Parathyroid adenoma (tissue), 2 donors: ENCODE data around the gene ADGRV1.

Experiments used
- H2AFZ ChIP-seq: fragments of 300-600 bp; sonication (generic); one replicate; pipeline ENCODE4 v1.7.0; 2017; ENCODE audit warnings: antibody characterized with exemption, mild to moderate bottlenecking
- H3K27ac ChIP-seq: fragments of 300-600 bp; sonication (generic); one replicate; pipeline ENCODE4 v1.7.0; 2017
- H3K27me3 ChIP-seq: fragments of 300-600 bp; sonication (generic); one replicate; pipeline ENCODE4 v1.7.0; 2017; ENCODE audit warnings: low read length; ENCODE audit not compliant: control insufficient read depth, insufficient read depth
- H3K36me3 ChIP-seq: fragments of 300-600 bp; sonication (generic); one replicate; pipeline ENCODE4 v1.7.0; 2017; ENCODE audit warnings: low read length; ENCODE audit not compliant: control insufficient read depth, insufficient read depth
- H3K4me1 ChIP-seq: fragments of 300-600 bp; sonication (generic); one replicate; pipeline ENCODE4 v1.7.0; 2017; ENCODE audit warnings: control low read depth
- H3K4me2 ChIP-seq: fragments of 300-600 bp; sonication (generic); one replicate; pipeline ENCODE4 v1.7.0; 2017; ENCODE audit warnings: low read length
- H3K4me3 ChIP-seq: fragments of 300-600 bp; sonication (generic); one replicate; pipeline ENCODE4 v1.7.0; 2017; ENCODE audit warnings: low read depth, low read length
- H3K79me2 ChIP-seq: fragments of 300-600 bp; sonication (generic); one replicate; pipeline ENCODE4 v1.7.0; 2017; ENCODE audit warnings: control low read depth
- H3K9ac ChIP-seq: fragments of 300-600 bp; sonication (generic); one replicate; pipeline ENCODE4 v1.7.0; 2017; ENCODE audit warnings: mild to moderate bottlenecking
- H3K9me3 ChIP-seq: fragments of 300-600 bp; sonication (generic); one replicate; pipeline ENCODE4 v1.7.0; 2017; ENCODE audit warnings: low read length; ENCODE audit not compliant: control insufficient read depth
- CTCF ChIP-seq: fragments of 300-600 bp; sonication (generic); IDR thresholded peaks from one replicate; pipeline ENCODE4 v1.7.0; 2017; ENCODE audit warnings: antibody characterized with exemption, mild to moderate bottlenecking
- donor health status: primary hyperparathyroidism.

Gene ADGRV1

GRCh38 chr5:91016954-91017700, 458.5 kb downstream of the ADGRV1 start:
- H3K9me3 ChIP-seq = no peaks in the 10 kb centered on the region
- H3K4me2 ChIP-seq = no peak overlapping the region
- no peaks in the 10 kb centered on the region for H3K79me2 ChIP-seq
- no peak overlapping the region for H2AFZ ChIP-seq
- TF ChIP-seq CTCF = no peak
- H3K4me1 ChIP-seq = no peaks in the 10 kb centered on the region
- H3K36me3 ChIP-seq = no peaks in the 10 kb centered on the region
- no peak overlapping the region for H3K9ac ChIP-seq
- H3K27ac ChIP-seq = no peak overlapping the region
- no peak overlapping the region for H3K4me3 ChIP-seq
- H3K27me3 ChIP-seq = no peaks in the 10 kb centered on the region

- Histone ChIP-seq H2AFZ (no peak overlapping the region), H3K4me1 (no peaks in the 10 kb centered on the region), H3K79me2 (no peaks in the 10 kb centered on the region), H3K36me3 (no peaks in the 10 kb centered on the region), H3K9ac (no peak overlapping the region), H3K9me3 (no peaks in the 10 kb centered on the region), H3K27ac (no peak overlapping the region), H3K27me3 (no peaks in the 10 kb centered on the region), H3K4me3 (no peak overlapping the region), H3K4me2 (no peak overlapping the region)
- TF ChIP-seq CTCF = no peak
These were observed 459.6 kb downstream of the ADGRV1 start for GRCh38 chr5:91018200-91018599.

- Histone ChIP-seq H3K79me2 (no peaks in the 10 kb centered on the region), H3K9ac (no peak overlapping the region), H3K4me3 (no peak overlapping the region), H3K27me3 (no peaks in the 10 kb centered on the region), H3K9me3 (no peaks in the 10 kb centered on the region), H3K36me3 (no peaks in the 10 kb centered on the region), H2AFZ (no peak overlapping the region), H3K27ac (no peak overlapping the region), H3K4me2 (no peak overlapping the region), H3K4me1 (no peaks in the 10 kb centered on the region)
- TF ChIP-seq CTCF = no peak
These were observed 460.2 kb downstream of the ADGRV1 start for GRCh38 chr5:91018712-91019371.

GRCh38 chr5:91020065-91020800, 461.6 kb downstream of the ADGRV1 start:
- Histone ChIP-seq H3K4me2 (no peak overlapping the region), H3K9ac (no peak overlapping the region), H3K79me2 (no peaks in the 10 kb centered on the region), H2AFZ (no peak overlapping the region), H3K27ac (no peak overlapping the region), H3K4me1 (no peaks in the 10 kb centered on the region), H3K36me3 (no peaks in the 10 kb centered on the region), H3K4me3 (no peak overlapping the region), H3K9me3 (no peaks in the 10 kb centered on the region), H3K27me3 (no peaks in the 10 kb centered on the region)
- TF ChIP-seq CTCF = no peak
